Endothelial cell of umbilical vein (primary cell): ENCODE measurements around the gene DUSP19. TPM values are rescaled to one million over a fixed set of nuclear protein-coding genes. Genes with fewer than 3 reads are reported as not detected.

Experiments
- BruUV-seq: library from RNA; stranded (reverse); fragments of 400-500 nt; replicated peaks from 2 replicates; lab custom pipeline; 2021; lab: Mats Ljungman, UMichigan
- CTCF ChIA-PET: fragments of 300-600, 350-600 bp; sonication (Branson Sonifier 250); formaldehyde crosslinking; loops from one replicate; lab custom pipeline; 2021; ENCODE audit warnings: antibody characterized with exemption, inconsistent platforms; lab: Charles Lee
- POLR2A ChIA-PET: fragments of 300-600, 350-600 bp; sonication (Branson Sonifier 250); formaldehyde crosslinking; loops from one replicate; lab custom pipeline; 2021; ENCODE audit warnings: antibody characterized with exemption, inconsistent platforms; lab: Charles Lee
- DNase-seq: peaks from one replicate; pipeline ENCODE4 v3.0.0-alpha.2; 2011; ENCODE audit warnings: low read depth, low spot score
- FAIRE-seq: peaks from 2 replicates; lab custom pipeline; 2011; peaks lifted over from hg19 to GRCh38; lab: Jason Lieb, UNC
- H2AFZ ChIP-seq: 2 replicates; pipeline ENCODE4 v1.6.0; 2012; ENCODE audit warnings: low read depth, low read length, control low read depth, inconsistent platforms
- H3K27ac ChIP-seq: 2 replicates; pipeline ENCODE4 v1.5.1; 2011; ENCODE audit warnings: low read depth, mild to moderate bottlenecking, control low read depth, low read length, moderate library complexity; ENCODE audit not compliant: insufficient read depth
- H3K27me3 ChIP-seq, 2 experiments: 2 replicates each; pipeline versions ENCODE4 v1.6.0 to v1.6.1; 2011; ENCODE audit warnings: low read length in 2 of 2, mixed read lengths in 1 of 2; ENCODE audit not compliant: control insufficient read depth in 2 of 2, insufficient read depth in 2 of 2
- H3K36me3 ChIP-seq, 2 experiments: 2 replicates in 1 of 2; 3 replicates in 1 of 2; pipeline ENCODE4 v1.5.1; 2011; ENCODE audit warnings: low read length in 2 of 2, mild to moderate bottlenecking in 1 of 2, moderate library complexity in 1 of 2; ENCODE audit not compliant: control insufficient read depth in 2 of 2, insufficient read depth in 2 of 2; ENCODE audit errors: extremely low read depth in 1 of 2
- H3K4me1 ChIP-seq: 3 replicates; pipeline ENCODE4 v1.5.1; 2011; ENCODE audit warnings: mild to moderate bottlenecking, low read length; ENCODE audit not compliant: control insufficient read depth, insufficient read depth; ENCODE audit errors: extremely low read depth
- H3K4me2 ChIP-seq: 2 replicates; pipeline ENCODE4 v1.6.1; 2011; ENCODE audit warnings: low read length, control low read depth, mixed read lengths; ENCODE audit not compliant: insufficient read depth
- H3K4me3 ChIP-seq, 3 experiments: fragments of 200-600 bp in 1 of 3; sonication (generic), shearing (Covaris generic) in 1 of 3; replicated peaks in 1 of 3; 2 replicates each; pipeline ENCODE4 v1.5.1; 2011 to 2016; ENCODE audit warnings: control low read depth in 3 of 3, low read length in 3 of 3, mild to moderate bottlenecking in 2 of 3, inconsistent platforms in 1 of 3, low read depth in 1 of 3, moderate library complexity in 1 of 3; ENCODE audit not compliant: insufficient read depth in 1 of 3
- H3K79me2 ChIP-seq: 2 replicates; pipeline ENCODE4 v1.6.0; 2012; ENCODE audit warnings: low read length, inconsistent platforms; ENCODE audit not compliant: control insufficient read depth, insufficient read depth
- H3K9ac ChIP-seq: replicated peaks from 2 replicates; pipeline ENCODE3; 2011; ENCODE audit warnings: low read length, control low read depth; ENCODE audit not compliant: insufficient read depth; ENCODE audit errors: extremely low read depth
- H3K9me1 ChIP-seq: replicated peaks from 3 replicates; pipeline ENCODE4 v1.6.0; 2011; ENCODE audit warnings: mild to moderate bottlenecking, low read length; ENCODE audit not compliant: control insufficient read depth, insufficient read depth; ENCODE audit errors: extremely low read depth
- H3K9me3 ChIP-seq: replicated peaks from 2 replicates; pipeline ENCODE4 v1.5.1; 2012; ENCODE audit warnings: low read length, inconsistent platforms; ENCODE audit not compliant: control insufficient read depth, insufficient read depth
- H4K20me1 ChIP-seq: replicated peaks from 2 replicates; pipeline ENCODE3; 2011; ENCODE audit warnings: mild to moderate bottlenecking, low read length; ENCODE audit not compliant: control insufficient read depth, insufficient read depth; ENCODE audit errors: extremely low read depth
- EZH2 ChIP-seq: IDR thresholded peaks from 2 replicates; pipeline ENCODE4 v1.6.1; 2012; ENCODE audit warnings: borderline replicate concordance, low read depth, mild to moderate bottlenecking, moderate library complexity, low read length, inconsistent platforms; ENCODE audit not compliant: severe bottlenecking
- FOS ChIP-seq: IDR thresholded peaks from 2 replicates; pipeline ENCODE4 v1.6.1; 2011; ENCODE audit warnings: mild to moderate bottlenecking, low read length, moderate library complexity, borderline replicate concordance; ENCODE audit not compliant: insufficient read depth
- GATA2 ChIP-seq: IDR thresholded peaks from 2 replicates; pipeline ENCODE4 v1.7.0; 2011; ENCODE audit warnings: low read depth, mild to moderate bottlenecking, moderate library complexity, mixed read lengths, low read length; ENCODE audit not compliant: insufficient read length, insufficient read depth
- JUN ChIP-seq: IDR thresholded peaks from 2 replicates; pipeline ENCODE4 v1.6.1; 2011; ENCODE audit warnings: borderline replicate concordance, low read depth; ENCODE audit not compliant: insufficient read length, insufficient read depth
- MYC ChIP-seq: IDR thresholded peaks from one replicate; pipeline ENCODE4 v1.6.1; 2011; ENCODE audit warnings: mild to moderate bottlenecking, low read depth, low read length
- POLR2A ChIP-seq: IDR thresholded peaks from 2 replicates; pipeline ENCODE4 v1.6.1; 2012; ENCODE audit warnings: low read depth, mild to moderate bottlenecking, control low read depth, low read length
- POLR2AphosphoS5 ChIP-seq: IDR thresholded peaks from 2 replicates; pipeline ENCODE4 v1.6.1; 2012; ENCODE audit warnings: low read depth, mild to moderate bottlenecking, control low read depth, low read length, moderate library complexity; ENCODE audit not compliant: insufficient read depth
- dilution Hi-C: fragments of 300-500 bp; cut with MboI; formaldehyde crosslinking; loops from one replicate; pipeline ENCODE4 v1.15.0; 2019; ENCODE audit warnings: low sequenced_read_pairs; ENCODE audit not compliant: extremely low pct_ligation_motif_present
- intact Hi-C: fragments of 100-400 bp; cut with micrococcal nuclease; formaldehyde crosslinking; loops from one replicate; pipeline ENCODE4 v1.10.0; 2022
- polyA plus RNA-seq, 4 experiments: library from polyadenylated mRNA; depleted of rRNA in 3 of 4; stranded (reverse) in 3 of 4; unstranded in 1 of 4; fragments of >200 nt; gene quantifications; 2 replicates each; pipeline versions ENCODE4 v1.2.1 to v1.2.3, GENCODE V29; 2011 to 2012; ENCODE audit warnings: missing spikeins in 1 of 4
- small RNA-seq: library from RNA; depleted of rRNA; stranded (forward); fragments of <200 nt; gene quantifications from one replicate; pipeline ENCODE3, GENCODE V24; 2012; ENCODE audit warnings: low replicate concordance, low read depth; ENCODE audit not compliant: insufficient read depth, insufficient read length
- total RNA-seq: library from RNA; stranded (reverse); gene quantifications from 2 replicates; pipeline ENCODE4 v1.2.3, GENCODE V29; 2021
- TF ChIP-seq, protein P1 (sequence below), 2 donors: IDR thresholded peaks; 1 replicate in 1 of 2; 2 replicates in 1 of 2; pipeline ENCODE4 v1.5.1; 2011; ENCODE audit warnings: low read length in 2 of 2, mild to moderate bottlenecking in 2 of 2, moderate library complexity in 2 of 2, control low read depth in 1 of 2, inconsistent platforms in 1 of 2, low read depth in 1 of 2; ENCODE audit not compliant: insufficient read depth in 1 of 2; ENCODE audit errors: extremely low read depth in 1 of 2
- TF ChIP-seq, protein P2 (sequence below): IDR thresholded peaks from 2 replicates; pipeline ENCODE4 v1.6.1; 2011; ENCODE audit not compliant: insufficient read depth, insufficient read length

DUSP19 gene
- total and polyA plus RNA-seq, 2 donors (not counting 3 experiments of a cell fraction or from before 2014, with no cell fraction given): 0.69 to 1.9 TPM

- Histone ChIP-seq H3K27ac (no peak overlapping the region), H2AFZ (no peak overlapping the region), H3K4me3 (no peak overlapping the region), H3K4me1 (no peaks in the 10 kb centered on the region), H4K20me1 (no peaks in the 10 kb centered on the region), H3K36me3 (peaks cover 0 to 5% of the 10 kb centered on the region in 2 experiments), H3K4me2 (no peak overlapping the region), H3K9me1 (no peaks in the 10 kb centered on the region), H3K79me2 (peaks cover 37% of the 10 kb centered on the region), H3K9me3 (no peaks in the 10 kb centered on the region), H3K27me3 (no peaks in the 10 kb centered on the region), H3K9ac (no peak overlapping the region)
- ChIA-PET POLR2A (no interaction called here), CTCF (interaction anchor here (1.0 kb wide), 1 partner anchor 11 kb away, joined by 4 read pairs; no protein-coding TSS in a partner anchor)
- FAIRE-seq: no peak
- dilution Hi-C loops: no loop called here
- intact Hi-C loops: no loop called here
- no TSS peak for BruUV-seq
- TF ChIP-seq POLR2A: no peak
- TF ChIP-seq JUN: no peak
- TF ChIP-seq, protein P1, sequence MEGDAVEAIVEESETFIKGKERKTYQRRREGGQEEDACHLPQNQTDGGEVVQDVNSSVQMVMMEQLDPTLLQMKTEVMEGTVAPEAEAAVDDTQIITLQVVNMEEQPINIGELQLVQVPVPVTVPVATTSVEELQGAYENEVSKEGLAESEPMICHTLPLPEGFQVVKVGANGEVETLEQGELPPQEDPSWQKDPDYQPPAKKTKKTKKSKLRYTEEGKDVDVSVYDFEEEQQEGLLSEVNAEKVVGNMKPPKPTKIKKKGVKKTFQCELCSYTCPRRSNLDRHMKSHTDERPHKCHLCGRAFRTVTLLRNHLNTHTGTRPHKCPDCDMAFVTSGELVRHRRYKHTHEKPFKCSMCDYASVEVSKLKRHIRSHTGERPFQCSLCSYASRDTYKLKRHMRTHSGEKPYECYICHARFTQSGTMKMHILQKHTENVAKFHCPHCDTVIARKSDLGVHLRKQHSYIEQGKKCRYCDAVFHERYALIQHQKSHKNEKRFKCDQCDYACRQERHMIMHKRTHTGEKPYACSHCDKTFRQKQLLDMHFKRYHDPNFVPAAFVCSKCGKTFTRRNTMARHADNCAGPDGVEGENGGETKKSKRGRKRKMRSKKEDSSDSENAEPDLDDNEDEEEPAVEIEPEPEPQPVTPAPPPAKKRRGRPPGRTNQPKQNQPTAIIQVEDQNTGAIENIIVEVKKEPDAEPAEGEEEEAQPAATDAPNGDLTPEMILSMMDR (IDR thresholded peaks at IDR 0.05; ENCODE audit: extremely low read depth in 1 of 2, insufficient read depth in 1 of 2, low read depth in 1 of 2, low read length in 2 of 2): no peak
- TF ChIP-seq POLR2AphosphoS5: no peak
- TF ChIP-seq, protein P2, sequence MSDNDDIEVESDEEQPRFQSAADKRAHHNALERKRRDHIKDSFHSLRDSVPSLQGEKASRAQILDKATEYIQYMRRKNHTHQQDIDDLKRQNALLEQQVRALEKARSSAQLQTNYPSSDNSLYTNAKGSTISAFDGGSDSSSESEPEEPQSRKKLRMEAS: no peak
- TF ChIP-seq FOS: no peak
- TF ChIP-seq EZH2: no peak
- no peak for TF ChIP-seq MYC
- no peak for TF ChIP-seq GATA2
- peak; percentile 8 for DNase-seq
Measured at GRCh38 chr2:183149489-183149888, 70.9 kb downstream of the DUSP19 start.

Small RNAs within 50 kb of the gene (small RNA-seq; reads per million reads assigned to genes)
- gene RF00599: not detected

Other genes with a start within 250 kb of the DUSP19 start
- 0.09 TPM in 1 of 2 replicates, not detected in the other for gene FRZB, start 212.1 kb upstream of the DUSP19 start, total RNA-seq
- 0.03 and 0.04 TPM in 2 replicates for gene FRZB, start 212.1 kb upstream of the DUSP19 start, polyA plus RNA-seq
- gene NCKAP1, start 40.3 kb upstream of the DUSP19 start, total RNA-seq: 121 and 130 TPM in 2 replicates
- 46.8 and 49.4 TPM in 2 replicates for gene NCKAP1, start 40.3 kb upstream of the DUSP19 start, polyA plus RNA-seq
- gene NUP35, start 45.7 kb downstream of the DUSP19 start, total RNA-seq: 18.5 and 22.1 TPM in 2 replicates
- gene NUP35, start 45.7 kb downstream of the DUSP19 start, polyA plus RNA-seq: 8.4 and 8.6 TPM in 2 replicates